OCI-LY1 (cell line): ENCODE measurements around the gene AGAP1.

ENCODE experiments used
- CTCF ChIP-seq: fragments of 200-600 bp; sonication (generic), shearing (Covaris generic); IDR thresholded peaks from 2 replicates; pipeline ENCODE4 v1.5.1; 2017; ENCODE audit warnings: mild to moderate bottlenecking, antibody characterized with exemption, low read length, moderate library complexity, mixed read lengths
- EZH2 ChIP-seq: fragments of 200-600 bp; sonication (generic), shearing (Covaris generic); IDR thresholded peaks from 2 replicates; pipeline ENCODE4 v1.8.0; 2017; ENCODE audit warnings: borderline replicate concordance, mixed run types, mild to moderate bottlenecking, antibody characterized with exemption, low read length, moderate library complexity, mixed read lengths

- peak; percentile 56 for TF ChIP-seq CTCF
- TF ChIP-seq EZH2: no peak
Observed at GRCh38 chr2:236176417-236176816, 682.6 kb downstream of the AGAP1 start.
